Measurements from ENCODE around the gene NMNAT2. TPM values are rescaled to one million over a fixed set of nuclear protein-coding genes. Genes with fewer than 3 reads are reported as not detected.

The NMNAT2 gene
- total and polyA plus RNA-seq, 2 of the 8 experiments (the other 6 are each of a cell fraction or from before 2014, with no cell fraction given), result 6.5 to 20.9 TPM

- TF ChIP-seq CHD7 (IDR thresholded peaks at IDR 0.05; ENCODE audit: insufficient replicate concordance, low read length), result no peak
- TF ChIP-seq MAX (IDR thresholded peaks at IDR 0.05), result no peak
- TF ChIP-seq RAD21 (IDR thresholded peaks at IDR 0.05 in 1 of 2, conservative IDR thresholded peaks at IDR 0.05 in 1 of 2; ENCODE audit: low read depth in 2 of 2, low read length in 2 of 2), result no peak
- TF ChIP-seq BCL11A (IDR thresholded peaks at IDR 0.05; ENCODE audit: low read depth in 2 of 2, low read length in 2 of 2), result no peak
- TF ChIP-seq ASH2L (IDR thresholded peaks at IDR 0.05; ENCODE audit: low read length), result no peak
- no peak for TF ChIP-seq RFX5 (IDR thresholded peaks at IDR 0.05; ENCODE audit: borderline replicate concordance, low read depth, low read length)
- TF ChIP-seq KDM5A (IDR thresholded peaks at IDR 0.05; ENCODE audit: low read length), result no peak
These were observed 141.6 kb downstream of the NMNAT2 start (continued) for GRCh38 chr1:183276386-183277080.
